ENCODE data around the gene UMODL1. TPM values are rescaled to one million over a fixed set of nuclear protein-coding genes. Genes with fewer than 3 reads are reported as not detected.

Gene UMODL1
- total and polyA plus RNA-seq, 12 donors = 0.10 to 0.79 (median 0.17) TPM; not detected in 9

- intact Hi-C loops (cut with DNase I) = no loop called here
- Histone ChIP-seq H3K9me3 (replicated peaks in 1 of 3) (no peaks in the 10 kb centered on the region), H3K36me3 (replicated peaks in 1 of 2) (no peaks in the 10 kb centered on the region), H3K4me1 (replicated peaks in 1 of 2) (peaks cover 4 to 11% of the 10 kb centered on the region in 2 donors), H3K27ac (no peak overlapping the region), H3K27me3 (no peaks in the 10 kb centered on the region), H3K4me3 (no peak overlapping the region)
- TF ChIP-seq CTCF (IDR thresholded peaks at IDR 0.05) (no peak), POLR2A (IDR thresholded peaks at IDR 0.05) (no peak)
- DNase-seq = no peak
- 84 to 91% (median 87%) methylated on average over 20 to 26 of the region's 26 CpGs for WGBS, 4 donors
Observed at GRCh38 chr21:42027822-42028765, 43.0 kb upstream of the UMODL1 start.

GRCh38 chr21:42028766-42029425 lies 42.2 kb upstream of the UMODL1 start:
- peak in 1 of 7 donors; percentile 7 for DNase-seq

GRCh38 chr21:42030311-42030710 lies 40.8 kb upstream of the UMODL1 start:
- intact Hi-C loops (cut with DNase I) = no loop called here
- WGBS, 4 donors = 88 to 93% (median 90%) methylated on average over 4 of the region's 4 CpGs
- Histone ChIP-seq H3K4me3 (no peak overlapping the region), H3K36me3 (replicated peaks in 1 of 2) (no peaks in the 10 kb centered on the region), H3K27ac (no peak overlapping the region), H3K4me1 (replicated peaks in 1 of 2) (peaks cover 1 to 6% of the 10 kb centered on the region in 2 donors), H3K9me3 (replicated peaks in 1 of 3) (no peaks in the 10 kb centered on the region), H3K27me3 (no peaks in the 10 kb centered on the region)
- TF ChIP-seq CTCF (IDR thresholded peaks at IDR 0.05) = no peak
- no peak for DNase-seq

More at GRCh38 chr21:42028766-42029425, 42.2 kb upstream of the UMODL1 start:
- WGBS, 4 donors = 80 to 93% (median 88%) methylated on average over 8 to 9 of the region's 9 CpGs
- Histone ChIP-seq H3K27me3 (no peaks in the 10 kb centered on the region), H3K36me3 (replicated peaks in 1 of 2) (no peaks in the 10 kb centered on the region), H3K4me1 (replicated peaks in 1 of 2) (peaks cover 4 to 11% of the 10 kb centered on the region in 2 donors), H3K9me3 (replicated peaks in 1 of 3) (no peaks in the 10 kb centered on the region), H3K27ac (no peak overlapping the region), H3K4me3 (no peak overlapping the region)
- TF ChIP-seq POLR2A (IDR thresholded peaks at IDR 0.05) = no peak
- no peak for TF ChIP-seq CTCF (IDR thresholded peaks at IDR 0.05)
- intact Hi-C loops (cut with DNase I) = no loop called here

GRCh38 chr21:42031241-42031640 lies 39.9 kb upstream of the UMODL1 start:
- no peak for TF ChIP-seq POLR2A (IDR thresholded peaks at IDR 0.05)
- TF ChIP-seq CTCF (IDR thresholded peaks at IDR 0.05) = no peak
- Histone ChIP-seq H3K4me3 (no peak overlapping the region), H3K4me1 (replicated peaks in 1 of 2) (no peaks in the 10 kb centered on the region), H3K27ac (no peak overlapping the region), H3K27me3 (no peaks in the 10 kb centered on the region), H3K9me3 (replicated peaks in 1 of 3) (no peaks in the 10 kb centered on the region), H3K36me3 (replicated peaks in 1 of 2) (no peaks in the 10 kb centered on the region)
- 81 to 89% (median 88%) methylated on average over 9 of the region's 9 CpGs for WGBS, 4 donors
- intact Hi-C loops (cut with DNase I) = no loop called here
- DNase-seq = no peak

Data from adrenal gland (tissue), 12 donors.